Heart right ventricle (tissue), 16 donors: ENCODE measurements around the gene MLLT3. TPM values are rescaled to one million over a fixed set of nuclear protein-coding genes. Genes with fewer than 3 reads are reported as not detected.

Experiments
- ATAC-seq, 8 donors: fragments of 200-7000 bp; cut with Tn5 transposase; one replicate each; pipeline ENCODE4 v1.9.1; 2020; ENCODE audit warnings: mild to moderate bottlenecking in 8 of 8, moderate library complexity in 8 of 8, moderate number of reproducible peaks in 1 of 8
- DNase-seq, 2 donors: peaks; one replicate each; pipeline ENCODE4 v3.0.0-alpha.2; 2020
- H3K27ac ChIP-seq, 10 donors: fragments of 200-600 bp; sonication (generic) in 2 of 10; one replicate each; pipeline versions ENCODE4 v1.5.0 to v1.8.0; 2020 to 2022; ENCODE audit warnings: mild to moderate bottlenecking in 3 of 10
- H3K27me3 ChIP-seq, 7 donors: fragments of 200-600 bp; one replicate each; pipeline ENCODE4 v1.8.0; 2021 to 2022; ENCODE audit warnings: mild to moderate bottlenecking in 2 of 7
- H3K36me3 ChIP-seq, 9 donors: fragments of 200-600 bp; sonication (generic) in 1 of 9; one replicate each; pipeline versions ENCODE4 v1.5.0 to v1.8.0; 2020 to 2022; ENCODE audit warnings: mild to moderate bottlenecking in 2 of 9
- H3K4me1 ChIP-seq, 9 donors: fragments of 200-600 bp; sonication (generic) in 1 of 9; one replicate each; pipeline versions ENCODE4 v1.5.0 to v1.8.0; 2020 to 2022; ENCODE audit warnings: mild to moderate bottlenecking in 4 of 9
- H3K4me3 ChIP-seq, 10 donors: fragments of 200-600 bp; sonication (generic) in 2 of 10; one replicate each; pipeline versions ENCODE4 v1.5.0 to v1.8.0; 2020 to 2022; ENCODE audit warnings: mild to moderate bottlenecking in 7 of 10, moderate library complexity in 2 of 10
- H3K9me3 ChIP-seq, 11 donors: fragments of 200-600 bp in 10 of 11; sonication (generic) in 2 of 11; one replicate each; pipeline versions ENCODE4 v1.5.0 to v1.8.0; 2013 to 2022; ENCODE audit warnings: mild to moderate bottlenecking in 2 of 11, control low read depth in 1 of 11, moderate library complexity in 1 of 11
- CTCF ChIP-seq, 9 donors: fragments of 200-600 bp; sonication (generic) in 2 of 9; IDR thresholded peaks; one replicate each; pipeline versions ENCODE4 v1.5.0 to v1.8.0; 2021 to 2022; ENCODE audit warnings: antibody characterized with exemption in 9 of 9, mild to moderate bottlenecking in 5 of 9, moderate library complexity in 1 of 9
- WGBS, 2 donors: extraction: QIAGEN DNeasy Blood & Tissue Kit; methylation state at CpG; one replicate each; pipeline ENCODE4 v1.1.7; 2013; ENCODE audit warnings: inconsistent platforms in 1 of 2; 5-methylcytosine and 5-hydroxymethylcytosine counted together
- intact Hi-C, 10 donors: fragments of 100-400 bp; cut with DNase I; formaldehyde crosslinking; loops; one replicate each; pipeline versions ENCODE4 v1.11.1 to v1.14.2; 2022
- polyA plus RNA-seq, 2 donors: library from polyadenylated mRNA; stranded (reverse); fragments of 200-250 nt; gene quantifications; one replicate each; pipeline ENCODE4 v1.2.3, GENCODE V29; 2013
- total RNA-seq, 10 donors: library from RNA; stranded (reverse); fragmentation: NEBNext Ultra II Directional in 3 of 10; extraction: Animal tissue kit (Norgen Biotek cat#: 25700) in 3 of 10; gene quantifications; one replicate each; pipeline versions ENCODE4 v1.2.1 to v1.2.4, GENCODE V29; 2021 to 2023
- donor health status: Arrhythmogenic right ventricular cardiomyopathy.
- donor health status: ischemic (EF 13 %, LVEDD 7.1; RV severe dilation, severe dysfunction).
- donor health status: healthy with polysubstance abuse.
- donor health status: DM: no; HTN: yes; CAD: no.
- donor health status: DM: no; HTN: no; CAD: no.
- donor health status: ischemic (EF 25% LVEDD 6.9; RV normal size, moderate dysfunction).
- donor health status: ischemic (EF 25% LVEDD 5.7; RV mildly dilated, moderate dysfunction).
- donor health status: healthy.
- donor health status: DM: yes; HTN: yes; CAD: no.
- donor health status: Ischemic cardiomyopathy.
- donor health status: ischemic (EF 35%, LVEDD 5.7; RV mildly dilated, moderate dysfunction).
- donor health status: nonischemic (EF 11% LVEDD 7.7; RV severe dilation, severe dysfunction).
- donor health status: DM: yes; HTN: yes; CAD: no.
- donor health status: PGD.
- donor health status: ischemic (EF 29% LVEDD 5.4; RV normal size, mild dysfunction).
- donor health status: nonischemic (EF 23%, LVEDD 6.1; RV moderate dilation, normal function).

The MLLT3 gene
- total and polyA plus RNA-seq, 12 donors, result 4.3 to 22.7 (median 13.5) TPM

- Histone ChIP-seq H3K27ac (peak overlapping the region in 6 of 10 donors; percentile 26 to 72 (median 32)), H3K4me3 (peak overlapping the region in 3 of 10 donors; percentile 18 to 40 (median 38)), H3K36me3 (no peaks in the 10 kb centered on the region), H3K27me3 (no peaks in the 10 kb centered on the region), H3K9me3 (no peaks in the 10 kb centered on the region), H3K4me1 (peaks cover 2 to 57% (median 46%) of the 10 kb centered on the region in 9 donors)
- DNase-seq (no peak), ATAC-seq (peak in 1 of 8 donors; percentile 55)
- intact Hi-C loops, result loop anchor here in 1 of 10 donors (5.0 kb wide), 1 partner anchor 41 kb away; no protein-coding TSS in a partner anchor
- TF ChIP-seq CTCF (IDR thresholded peaks at IDR 0.05), result no peak
- 56 to 64% methylated on average over 5 of the region's 5 CpGs for WGBS, 2 donors
Observed at GRCh38 chr9:20603524-20604268, 18.6 kb downstream of the MLLT3 start.

- DNase-seq, result no peak
- TF ChIP-seq CTCF (IDR thresholded peaks at IDR 0.05), result no peak
- 88 to 89% methylated on average over 1 of the region's 1 CpG for WGBS, 2 donors
- no peaks in the 10 kb centered on the region for H3K36me3 ChIP-seq
- H3K4me1 ChIP-seq, result peaks cover 2 to 63% (median 41%) of the 10 kb centered on the region in 9 donors
- no peaks in the 10 kb centered on the region for H3K9me3 ChIP-seq
- peak overlapping the region in 1 of 10 donors; percentile 7 for H3K4me3 ChIP-seq
- H3K27ac ChIP-seq, result peak overlapping the region in 2 of 10 donors; percentile 5 to 12
- peak in 1 of 8 donors; percentile 15 for ATAC-seq
- intact Hi-C loops, result loop anchor here in 1 of 10 donors (5.0 kb wide), 1 partner anchor 39 kb away; no protein-coding TSS in a partner anchor
- H3K27me3 ChIP-seq, result no peaks in the 10 kb centered on the region
Observed at GRCh38 chr9:20601292-20601691, 21.0 kb downstream of the MLLT3 start.

GRCh38 chr9:20599195-20599594, 23.1 kb downstream of the MLLT3 start:
- no peaks in the 10 kb centered on the region for H3K9me3 ChIP-seq
- H3K27ac ChIP-seq, result no peak overlapping the region
- no peak for TF ChIP-seq CTCF (IDR thresholded peaks at IDR 0.05)
- H3K4me3 ChIP-seq, result no peak overlapping the region
- H3K27me3 ChIP-seq, result no peaks in the 10 kb centered on the region
- DNase-seq (no peak), ATAC-seq (no peak)
- H3K4me1 ChIP-seq, result peaks cover 2 to 45% (median 31%) of the 10 kb centered on the region in 9 donors
- no peaks in the 10 kb centered on the region for H3K36me3 ChIP-seq
- intact Hi-C loops, result no loop called here
- WGBS, 2 donors, result 97 to 99% methylated on average over 3 of the region's 3 CpGs

- no peak for TF ChIP-seq CTCF (IDR thresholded peaks at IDR 0.05)
- H3K27me3 ChIP-seq, result no peaks in the 10 kb centered on the region
- H3K27ac ChIP-seq, result no peak overlapping the region
- 98% methylated on average over 1 of the region's 1 CpG for WGBS, 2 donors
- ATAC-seq, result no peak
- H3K9me3 ChIP-seq, result no peaks in the 10 kb centered on the region
- no peak for DNase-seq
- no peaks in the 10 kb centered on the region for H3K36me3 ChIP-seq
- intact Hi-C loops, result no loop called here
- peaks cover 2 to 38% (median 22%) of the 10 kb centered on the region in 9 donors for H3K4me1 ChIP-seq
- no peak overlapping the region for H3K4me3 ChIP-seq
Observed at GRCh38 chr9:20598367-20598766, 23.9 kb downstream of the MLLT3 start.
